Stimulated activated CD4-positive, alpha-beta T cell treated with anti-CD3 and anti-CD28 coated beads, Interleukin-1b, Interleukin-23, amount 100 ng/mL, for 24 hours (primary cell): ENCODE measurements around the gene GALR3.
"Not testable (repeated sequence)": the region's sequence is repeated elsewhere in the genome, so short reads cannot be mapped to it uniquely, and the experiment has no call there.

Experiments used
- DNase-seq, 4 experiments: peaks; one replicate each; pipeline ENCODE4 v3.0.0-alpha.2; 2020; ENCODE audit warnings: low read depth in 4 of 4, low spot score in 1 of 4

The GALR3 gene

GRCh38 chr22:37823134-37823985, at the start of gene GALR3:
Gene GALR3 (plus strand): TSS chr22:37823382. CDS start chr22:37823407, 25 bp downstream.
- no peak for DNase-seq

DNA sequence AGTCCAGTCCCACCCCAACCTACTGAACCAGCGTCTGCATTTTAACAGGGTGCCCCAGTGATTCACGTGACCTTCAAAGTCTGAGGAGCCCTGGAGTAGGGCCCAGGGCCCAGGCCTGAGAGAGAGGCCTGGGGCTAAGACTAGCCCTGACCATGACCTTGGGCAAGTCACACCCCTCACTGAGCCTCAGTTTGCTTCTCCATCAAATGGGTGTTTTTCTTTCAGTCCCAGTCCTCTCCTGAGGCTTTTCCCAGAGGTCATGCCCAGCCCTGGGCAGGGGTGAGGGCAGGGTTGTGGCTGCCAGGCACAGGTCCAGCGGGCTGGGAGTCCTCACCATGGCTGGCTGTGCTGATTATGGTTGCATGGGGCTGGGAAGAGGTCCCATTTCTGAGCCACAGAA, 48.5 kb upstream of the GALR3 start:
- no peak for DNase-seq

DNA sequence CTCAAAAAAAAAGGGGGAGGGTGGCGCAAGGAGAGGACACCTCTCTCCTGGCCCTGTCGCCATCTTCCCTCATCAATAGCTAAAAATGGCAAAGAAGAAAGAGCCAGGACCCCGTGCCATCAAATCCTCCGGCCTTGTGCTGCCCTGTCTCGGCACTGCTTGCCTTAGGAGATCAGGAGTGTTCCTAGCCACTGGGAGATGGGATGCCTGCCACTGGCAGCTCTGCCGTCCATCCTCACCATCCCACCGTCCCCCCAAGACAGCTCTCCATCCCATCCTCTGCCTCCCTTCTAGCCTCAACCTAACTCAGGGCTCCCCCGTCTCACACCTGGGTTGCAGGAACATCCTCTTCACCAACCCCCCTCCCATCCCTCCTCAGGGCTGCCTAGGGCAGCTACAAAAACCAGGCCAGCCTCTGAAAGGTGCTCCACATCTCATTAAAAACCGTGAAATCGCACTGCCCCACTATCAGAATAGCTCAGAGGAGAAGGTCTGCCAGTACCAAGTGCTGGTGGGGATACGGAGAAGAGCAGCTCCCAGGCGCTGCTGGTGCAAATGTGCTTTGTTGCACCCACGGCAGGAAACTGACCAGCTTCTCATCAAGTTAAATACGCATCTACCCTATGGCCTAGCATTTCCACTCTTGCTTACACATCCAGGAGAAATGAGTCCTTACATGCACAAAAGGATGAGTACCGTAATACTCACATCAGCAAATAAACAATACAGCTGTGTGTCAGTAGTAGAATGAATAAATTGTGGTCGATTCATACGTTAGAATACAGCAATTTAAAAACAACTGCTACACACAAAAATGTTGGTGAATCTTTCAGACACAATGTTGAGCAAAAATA, 47.2 kb upstream of the GALR3 start:
- DNase-seq = no peak

- DNase-seq = no peak
Observed at GRCh38 chr22:37776639-37777005, 46.6 kb upstream of the GALR3 start.

DNA sequence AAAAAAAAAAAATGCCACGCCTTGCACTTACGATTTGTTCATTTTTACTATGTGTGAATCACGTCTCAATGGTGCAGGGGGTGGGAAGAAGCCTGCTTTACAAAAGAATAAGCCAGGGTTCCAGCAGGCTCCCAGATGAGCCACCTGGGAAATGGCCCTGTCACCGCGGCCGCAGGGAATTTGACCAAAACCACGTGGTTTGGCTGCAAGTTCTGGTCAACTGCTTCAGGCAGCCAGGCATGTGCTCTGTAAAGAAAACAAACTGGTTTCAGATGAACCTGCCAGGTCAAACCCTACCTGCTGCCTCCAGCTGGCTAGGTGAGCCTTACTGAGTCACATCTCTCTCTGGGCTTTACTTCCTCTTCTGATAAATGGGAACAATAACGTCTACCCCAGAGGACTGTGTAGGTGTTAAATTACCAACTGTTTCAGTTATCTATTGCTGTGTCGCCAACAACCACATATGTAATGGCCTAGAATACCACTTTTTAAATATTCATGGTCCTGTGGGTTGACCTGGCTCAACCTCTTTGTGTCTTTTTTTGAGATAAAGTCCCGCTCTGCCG, 46.0 kb upstream of the GALR3 start:
- no peak for DNase-seq

DNA sequence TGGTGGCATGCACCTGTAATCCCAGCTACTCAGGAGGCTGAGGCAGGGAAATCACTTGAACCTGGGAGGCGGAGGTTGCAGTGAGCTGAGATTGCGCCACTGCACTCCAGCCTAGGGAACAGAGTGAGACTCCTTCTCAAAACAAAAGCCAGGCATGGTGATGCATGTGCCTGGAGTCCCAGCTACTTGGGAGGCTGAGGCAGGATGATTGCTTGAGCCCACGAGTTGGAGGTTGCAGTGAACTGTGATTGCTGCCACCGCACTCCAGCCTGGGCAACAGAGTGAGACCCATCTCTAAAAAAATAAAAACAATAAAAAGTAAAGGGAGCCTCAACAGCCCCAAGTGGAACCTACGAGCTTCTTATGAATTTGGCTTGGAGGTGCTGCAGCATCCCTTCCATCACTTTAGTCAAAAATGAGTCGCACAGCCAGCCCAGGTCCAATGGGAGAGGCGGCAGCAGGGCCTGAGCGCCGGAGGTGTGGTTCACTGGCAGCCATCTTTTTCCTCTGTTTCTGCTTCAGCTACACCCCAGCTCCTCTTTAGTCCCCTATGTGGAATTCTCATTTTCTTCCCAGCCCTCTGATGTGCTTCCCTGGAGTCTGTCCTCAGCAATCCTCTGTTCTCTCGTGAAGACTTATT, 44.7 kb upstream of the GALR3 start:
- DNase-seq = no peak

- no peak for DNase-seq
Observed at GRCh38 chr22:37781434-37782059, 41.6 kb upstream of the GALR3 start.

- DNase-seq = no peak
Observed at GRCh38 chr22:37782340-37783168, 40.6 kb upstream of the GALR3 start.

DNA sequence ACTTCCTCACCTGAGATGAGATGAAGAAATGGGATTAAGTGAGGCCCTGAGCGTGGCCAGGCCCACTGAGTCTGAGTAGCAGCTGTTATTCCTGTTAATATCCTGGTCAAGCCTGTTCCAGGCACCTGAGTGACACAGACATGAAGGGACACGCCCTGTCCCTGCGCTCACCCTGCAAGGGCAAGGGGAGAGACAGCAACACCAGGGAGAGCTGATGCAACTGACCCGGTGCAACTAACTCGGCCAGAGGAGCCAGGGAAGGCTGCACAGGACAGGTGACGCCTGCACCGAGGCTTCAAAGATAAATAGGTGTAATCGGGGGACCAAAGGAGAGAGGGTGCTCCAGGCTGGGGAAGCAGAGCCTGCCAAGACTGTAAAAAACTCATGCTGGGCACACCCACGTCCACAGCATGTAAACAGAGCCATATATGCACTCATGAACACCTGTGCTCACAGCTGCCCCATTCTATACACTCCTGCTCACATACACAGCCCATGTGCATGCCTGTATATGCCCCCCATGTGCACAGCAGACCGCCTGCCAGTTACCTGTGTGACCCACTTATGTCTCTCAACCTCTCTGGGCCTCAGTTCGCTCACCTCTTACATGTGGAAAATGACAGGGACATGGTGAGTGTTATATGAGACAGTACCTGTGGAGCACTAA, 38.2 kb upstream of the GALR3 start:
- DNase-seq = no peak

GRCh38 chr22:37790234-37790633, 32.9 kb upstream of the GALR3 start:
- DNase-seq = no peak

GRCh38 chr22:37792494-37792893, 30.7 kb upstream of the GALR3 start:
- DNase-seq = no peak

DNA sequence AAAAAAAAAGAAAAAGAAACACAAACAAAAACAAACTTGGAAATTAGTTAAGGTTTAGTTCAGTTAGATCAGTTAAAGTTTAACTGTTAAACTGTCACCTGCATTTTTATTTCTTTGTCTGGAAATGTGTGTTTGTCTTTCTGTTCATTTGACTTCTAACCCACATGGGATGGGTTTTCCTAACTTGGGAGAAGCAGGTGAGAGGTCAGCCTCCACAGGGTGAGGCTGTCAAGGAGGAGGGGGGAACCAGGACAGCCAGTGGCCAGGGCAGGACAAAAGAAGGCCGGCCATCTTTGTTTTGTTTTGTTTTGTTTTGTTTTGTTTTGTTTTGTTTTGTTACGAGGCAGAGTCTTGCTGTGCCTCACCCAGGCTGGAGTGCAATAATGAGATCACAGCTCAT, 28.8 kb upstream of the GALR3 start:
- no peak for DNase-seq

DNA sequence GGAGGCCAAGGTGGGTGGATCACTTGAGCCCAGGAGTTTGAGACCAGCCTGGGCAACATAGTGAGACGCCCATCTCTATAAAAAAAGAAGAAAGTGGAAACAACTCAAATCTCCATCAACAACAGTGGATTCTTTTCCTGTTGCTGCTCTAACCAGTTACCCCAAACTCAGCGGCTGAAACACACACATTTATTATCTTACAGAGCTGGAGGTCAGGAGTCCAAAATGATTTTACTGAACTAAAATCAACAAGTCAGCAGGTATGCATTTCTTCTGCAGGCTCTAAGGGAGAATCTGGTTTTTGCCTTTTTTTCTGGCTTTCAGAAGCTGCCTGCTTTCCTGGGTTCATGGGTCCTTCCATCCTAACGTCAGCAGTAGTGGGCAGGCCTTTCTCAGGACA, 27.1 kb upstream of the GALR3 start:
- no peak for DNase-seq

DNA sequence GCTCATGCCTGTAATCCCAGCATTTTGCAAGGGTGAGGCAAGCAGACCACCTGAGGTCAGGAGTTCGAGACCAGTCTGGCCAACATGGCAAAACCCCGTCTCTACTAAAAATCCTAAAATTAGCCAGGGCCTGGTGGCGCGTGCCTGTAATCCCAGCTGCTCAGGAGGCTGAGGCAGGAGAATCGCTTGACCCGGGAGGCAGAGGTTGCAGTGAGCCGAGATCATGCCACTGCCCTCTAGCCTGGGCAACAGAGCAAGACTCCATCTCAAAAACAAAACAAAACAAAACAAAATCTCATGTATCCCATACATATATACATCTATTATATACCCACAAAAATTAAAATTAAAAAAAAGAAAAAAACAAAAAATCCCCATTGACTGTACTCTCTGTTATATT, 25.9 kb upstream of the GALR3 start:
- DNase-seq = not testable (repeated sequence)

DNA sequence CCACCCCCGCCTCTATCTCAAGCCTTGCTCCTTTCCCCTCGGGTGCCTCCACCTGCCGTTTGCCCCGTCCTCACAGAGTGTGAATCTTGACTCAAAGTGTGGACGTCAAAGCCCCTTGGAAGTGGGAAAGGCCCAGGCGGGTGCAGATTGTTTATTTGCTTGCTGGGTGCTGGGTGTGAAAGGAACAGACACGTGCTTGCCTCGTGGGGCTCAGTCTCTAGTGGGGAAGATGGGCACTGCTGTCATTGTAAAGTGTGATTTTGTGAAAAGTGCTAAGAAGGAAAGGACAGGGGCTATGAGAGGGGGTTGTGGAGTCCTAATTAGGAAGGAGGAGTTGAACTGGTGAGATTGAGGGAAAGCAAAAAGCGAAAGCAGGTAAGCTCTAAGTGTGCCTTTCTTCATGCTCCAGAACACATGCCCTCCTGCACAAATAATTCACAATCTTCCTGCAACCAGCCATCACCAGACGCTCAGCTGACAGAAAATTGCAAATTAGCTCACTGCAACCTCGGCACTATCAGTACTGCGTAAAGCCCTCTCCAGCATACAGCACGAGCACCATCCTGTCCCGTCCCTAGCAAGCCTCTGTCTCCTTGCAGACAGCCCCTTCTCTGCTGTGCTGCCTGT, 25.2 kb upstream of the GALR3 start:
- no peak for DNase-seq

DNA sequence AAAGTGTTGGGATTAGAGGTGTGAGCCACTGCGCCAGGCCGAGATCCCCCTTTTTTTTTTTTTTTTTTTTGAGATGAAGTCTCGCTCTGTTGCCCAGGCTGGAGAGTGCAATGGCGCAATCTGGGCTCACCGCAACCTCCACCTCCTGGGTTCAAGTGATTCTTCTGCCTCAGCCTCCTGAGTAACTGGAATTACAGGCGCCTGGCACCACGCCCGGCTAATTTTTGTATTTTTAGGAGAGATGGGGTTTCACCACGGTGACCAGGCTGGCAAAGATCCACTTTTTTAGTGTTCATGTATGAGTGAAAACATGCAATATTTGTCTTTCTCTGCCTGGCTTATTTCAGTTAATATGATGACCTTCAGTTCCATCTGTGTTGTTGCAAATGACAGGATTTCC, 23.2 kb upstream of the GALR3 start:
- not testable (repeated sequence) for DNase-seq

DNA sequence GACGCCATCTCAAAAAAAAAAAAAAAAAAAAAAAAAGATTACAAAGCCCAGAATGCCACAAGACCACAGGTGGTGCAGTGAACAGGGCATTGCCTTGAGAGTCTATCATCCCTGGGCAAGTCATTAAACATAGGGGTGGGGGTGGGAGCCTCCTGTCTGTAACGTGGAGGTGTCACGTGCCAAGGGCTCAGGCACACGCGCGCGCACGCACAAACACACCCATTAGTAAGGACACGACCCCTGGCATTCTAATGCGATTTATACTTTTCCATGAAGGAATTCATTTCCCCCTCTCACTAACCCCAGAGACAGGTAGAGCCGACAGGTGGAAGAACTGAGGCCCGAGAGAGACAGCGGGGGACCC, 21.3 kb upstream of the GALR3 start:
- no peak for DNase-seq

- no peak for DNase-seq
Observed at GRCh38 chr22:37802310-37803194, 20.6 kb upstream of the GALR3 start.
